Hepatocyte (in vitro differentiated cells): ENCODE results near the gene PREX1. TPM values are rescaled to one million over a fixed set of nuclear protein-coding genes. Genes with fewer than 3 reads are reported as not detected.

Source experiments
- DNase-seq: peaks from one replicate; pipeline ENCODE4 v3.0.0-alpha.2; 2016; ENCODE audit warnings: low spot score
- H2AFZ ChIP-seq: fragments of 200-600 bp; sonication (generic); 2 replicates; pipeline ENCODE4 v1.6.0; 2016; ENCODE audit warnings: antibody characterized with exemption, mild to moderate bottlenecking
- H3K27ac ChIP-seq: fragments of 200-600 bp; sonication (generic); 2 replicates; pipeline ENCODE4 v1.5.1; 2016; ENCODE audit warnings: mild to moderate bottlenecking
- H3K27me3 ChIP-seq: fragments of 200-600 bp; sonication (generic); 2 replicates; pipeline ENCODE4 v1.6.1; 2016
- H3K36me3 ChIP-seq: fragments of 200-600 bp; sonication (generic); replicated peaks from 2 replicates; pipeline ENCODE4 v1.5.1; 2016; ENCODE audit warnings: low read depth; ENCODE audit not compliant: insufficient read depth
- H3K4me1 ChIP-seq: fragments of 200-600 bp; sonication (generic); 2 replicates; pipeline ENCODE4 v1.5.1; 2016; ENCODE audit warnings: mild to moderate bottlenecking, moderate library complexity; ENCODE audit not compliant: insufficient read depth
- H3K4me2 ChIP-seq: fragments of 200-600 bp; sonication (generic); 2 replicates; pipeline ENCODE4 v1.6.0; 2016
- H3K4me3 ChIP-seq: fragments of 200-600 bp; sonication (generic); 2 replicates; pipeline ENCODE4 v1.5.1; 2016; ENCODE audit warnings: mild to moderate bottlenecking
- H3K79me2 ChIP-seq: fragments of 200-600 bp; sonication (generic); 2 replicates; pipeline ENCODE4 v1.6.0; 2017; ENCODE audit warnings: mild to moderate bottlenecking
- H3K9me2 ChIP-seq: fragments of 200-600 bp; sonication (generic); replicated peaks from 2 replicates; pipeline ENCODE4 v1.6.0; 2017; ENCODE audit warnings: mild to moderate bottlenecking; ENCODE audit not compliant: insufficient read depth
- H3K9me3 ChIP-seq: fragments of 200-600 bp; sonication (generic); 2 replicates; pipeline ENCODE4 v1.5.1; 2016; ENCODE audit warnings: low read depth, mild to moderate bottlenecking
- H4K20me1 ChIP-seq: fragments of 200-600 bp; sonication (generic); 2 replicates; pipeline ENCODE4 v1.6.0; 2016; ENCODE audit warnings: mild to moderate bottlenecking; ENCODE audit not compliant: insufficient read depth, poor library complexity, severe bottlenecking
- EZH2 ChIP-seq: fragments of 200-600 bp; sonication (generic); IDR thresholded peaks from 2 replicates; pipeline ENCODE4 v1.6.1; 2016; ENCODE audit warnings: antibody characterized with exemption, mild to moderate bottlenecking, borderline replicate concordance
- EZH2phosphoT487 ChIP-seq: fragments of 200-600 bp; sonication (generic); IDR thresholded peaks from one replicate; pipeline ENCODE4 v1.6.1; 2018; ENCODE audit warnings: antibody characterized with exemption, mild to moderate bottlenecking, low read depth, moderate library complexity; ENCODE audit not compliant: unreplicated experiment, severe bottlenecking
- WGBS: methylation state at CpG from one replicate; pipeline ENCODE4 v1.1.6; 2016; ENCODE audit warnings: low lambda C conversion rate; ENCODE audit errors: missing lambda C conversion rate; 5-methylcytosine and 5-hydroxymethylcytosine counted together
- polyA plus RNA-seq: library from polyadenylated mRNA; unstranded; fragments of >200 nt; fragmentation: Nextera tagmentation; extraction: Ambion mirVana; gene quantifications from 2 replicates; pipeline ENCODE4 v1.2.1, GENCODE V29; 2016
- total RNA-seq: library from RNA; depleted of rRNA; stranded (reverse); fragments of >200 nt; gene quantifications from 2 replicates; pipeline ENCODE4 v1.2.3, GENCODE V29; 2014
- TF ChIP-seq, protein P1 (sequence below): fragments of 200-600 bp; sonication (generic); IDR thresholded peaks from 2 replicates; pipeline ENCODE4 v1.5.1; 2016; ENCODE audit warnings: antibody characterized with exemption, mild to moderate bottlenecking; ENCODE audit not compliant: poor library complexity

The PREX1 gene
- total and polyA plus RNA-seq, 2 experiments from 2014 or later = 1.8 to 2.9 TPM

GRCh38 chr20:48739395-48740291 lies 88.2 kb downstream of the PREX1 start:
- Histone ChIP-seq H3K4me3 (no peak overlapping the region), H3K4me2 (no peak overlapping the region), H3K9me2 (no peaks in the 10 kb centered on the region), H3K27ac (no peak overlapping the region), H3K79me2 (no peaks in the 10 kb centered on the region), H2AFZ (no peak overlapping the region), H3K4me1 (peaks cover 8% of the 10 kb centered on the region), H4K20me1 (no peaks in the 10 kb centered on the region), H3K9me3 (no peaks in the 10 kb centered on the region), H3K27me3 (no peaks in the 10 kb centered on the region), H3K36me3 (no peaks in the 10 kb centered on the region)
- TF ChIP-seq EZH2phosphoT487 = no peak
- TF ChIP-seq, protein P1, sequence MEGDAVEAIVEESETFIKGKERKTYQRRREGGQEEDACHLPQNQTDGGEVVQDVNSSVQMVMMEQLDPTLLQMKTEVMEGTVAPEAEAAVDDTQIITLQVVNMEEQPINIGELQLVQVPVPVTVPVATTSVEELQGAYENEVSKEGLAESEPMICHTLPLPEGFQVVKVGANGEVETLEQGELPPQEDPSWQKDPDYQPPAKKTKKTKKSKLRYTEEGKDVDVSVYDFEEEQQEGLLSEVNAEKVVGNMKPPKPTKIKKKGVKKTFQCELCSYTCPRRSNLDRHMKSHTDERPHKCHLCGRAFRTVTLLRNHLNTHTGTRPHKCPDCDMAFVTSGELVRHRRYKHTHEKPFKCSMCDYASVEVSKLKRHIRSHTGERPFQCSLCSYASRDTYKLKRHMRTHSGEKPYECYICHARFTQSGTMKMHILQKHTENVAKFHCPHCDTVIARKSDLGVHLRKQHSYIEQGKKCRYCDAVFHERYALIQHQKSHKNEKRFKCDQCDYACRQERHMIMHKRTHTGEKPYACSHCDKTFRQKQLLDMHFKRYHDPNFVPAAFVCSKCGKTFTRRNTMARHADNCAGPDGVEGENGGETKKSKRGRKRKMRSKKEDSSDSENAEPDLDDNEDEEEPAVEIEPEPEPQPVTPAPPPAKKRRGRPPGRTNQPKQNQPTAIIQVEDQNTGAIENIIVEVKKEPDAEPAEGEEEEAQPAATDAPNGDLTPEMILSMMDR = no peak
- no peak for TF ChIP-seq EZH2
- WGBS = 86% methylated on average over 8 of the region's 8 CpGs
- no peak for DNase-seq

GRCh38 chr20:48738399-48739304 lies 89.1 kb downstream of the PREX1 start:
- Histone ChIP-seq H3K27ac (peak overlapping the region; percentile 15), H3K9me2 (no peaks in the 10 kb centered on the region), H3K79me2 (no peaks in the 10 kb centered on the region), H3K4me1 (peaks cover 8% of the 10 kb centered on the region), H4K20me1 (no peaks in the 10 kb centered on the region), H3K27me3 (no peaks in the 10 kb centered on the region), H2AFZ (no peak overlapping the region), H3K9me3 (no peaks in the 10 kb centered on the region), H3K36me3 (no peaks in the 10 kb centered on the region), H3K4me3 (no peak overlapping the region), H3K4me2 (peak overlapping the region; percentile 51)
- WGBS = 62% methylated on average over 11 of the region's 11 CpGs
- TF ChIP-seq EZH2 (no peak), EZH2phosphoT487 (no peak)
- TF ChIP-seq, protein P1 = no peak
- DNase-seq = peak; percentile 21

DNA sequence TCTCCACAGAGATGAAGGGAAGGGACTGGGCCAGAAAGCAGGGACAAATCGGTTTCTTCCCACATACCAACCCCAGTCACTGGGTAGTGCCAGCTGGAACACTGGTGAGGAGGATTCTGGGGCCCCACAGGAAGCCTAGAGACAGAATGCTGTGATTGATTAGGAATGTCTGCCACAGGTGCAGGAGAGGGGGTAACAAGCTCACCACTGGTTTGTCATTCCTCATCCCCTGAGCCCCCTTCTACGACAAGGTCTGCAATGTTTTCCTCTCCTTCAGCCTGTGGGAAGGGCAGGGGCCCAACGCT lies 89.8 kb downstream of the PREX1 start:
- H3K4me1 ChIP-seq = peaks cover 8% of the 10 kb centered on the region
- peak overlapping the region; percentile 15 for H3K27ac ChIP-seq
- H3K36me3 ChIP-seq = no peaks in the 10 kb centered on the region
- 73% methylated on average over 3 of the region's 3 CpGs for WGBS
- H3K9me3 ChIP-seq = no peaks in the 10 kb centered on the region
- peak overlapping the region; percentile 51 for H3K4me2 ChIP-seq
- no peaks in the 10 kb centered on the region for H4K20me1 ChIP-seq
- TF ChIP-seq, protein P1 = no peak
- no peak for TF ChIP-seq EZH2phosphoT487
- no peaks in the 10 kb centered on the region for H3K79me2 ChIP-seq
- DNase-seq = no peak
- no peak overlapping the region for H3K4me3 ChIP-seq
- no peaks in the 10 kb centered on the region for H3K27me3 ChIP-seq
- H2AFZ ChIP-seq = no peak overlapping the region
- H3K9me2 ChIP-seq = no peaks in the 10 kb centered on the region
